ENCODE results near the gene PROB1.
A peak's percentile ranks its signal among the peaks of the same experiment; 100 is the strongest.

The PROB1 gene

GRCh38 chr5:139403418-139403786, 8.5 kb upstream of the PROB1 start:
- Histone ChIP-seq H3K27ac (ENCODE audit: low read depth, low read length) (peak overlapping the region; percentile 90), H3K79me2 (ENCODE audit: control insufficient read depth, insufficient read depth, low read length, unreplicated experiment) (no peaks in the 10 kb centered on the region), H3K27me3 (ENCODE audit: insufficient read depth, low read length) (no peaks in the 10 kb centered on the region), H3K36me3 (ENCODE audit: insufficient read depth, low read length) (no peaks in the 10 kb centered on the region), H3K4me1 (ENCODE audit: control insufficient read depth, insufficient read depth, low read length, unreplicated experiment) (peaks cover 11% of the 10 kb centered on the region), H3K4me3 (ENCODE audit: low read depth, low read length) (peak overlapping the region; percentile 75), H2AFZ (ENCODE audit: low read length, unreplicated experiment) (peak overlapping the region; percentile 80)

- Histone ChIP-seq H3K36me3 (ENCODE audit: insufficient read depth, low read length) (no peaks in the 10 kb centered on the region), H3K4me3 (ENCODE audit: low read depth, low read length) (peak overlapping the region; percentile 75), H3K79me2 (ENCODE audit: control insufficient read depth, insufficient read depth, low read length, unreplicated experiment) (no peaks in the 10 kb centered on the region), H3K27ac (ENCODE audit: low read depth, low read length) (no peak overlapping the region), H2AFZ (ENCODE audit: low read length, unreplicated experiment) (no peak overlapping the region), H3K4me1 (ENCODE audit: control insufficient read depth, insufficient read depth, low read length, unreplicated experiment) (peaks cover 11% of the 10 kb centered on the region), H3K27me3 (ENCODE audit: insufficient read depth, low read length) (no peaks in the 10 kb centered on the region)
Measured at GRCh38 chr5:139402561-139403158, 7.8 kb upstream of the PROB1 start.

- H3K27me3 ChIP-seq (ENCODE audit: insufficient read depth, low read length), result no peaks in the 10 kb centered on the region
- peaks cover 11% of the 10 kb centered on the region for H3K4me1 ChIP-seq (ENCODE audit: control insufficient read depth, insufficient read depth, low read length, unreplicated experiment)
- H2AFZ ChIP-seq (ENCODE audit: low read length, unreplicated experiment), result no peak overlapping the region
- no peak overlapping the region for H3K27ac ChIP-seq (ENCODE audit: low read depth, low read length)
- H3K4me3 ChIP-seq (ENCODE audit: low read depth, low read length), result no peak overlapping the region
- no peaks in the 10 kb centered on the region for H3K79me2 ChIP-seq (ENCODE audit: control insufficient read depth, insufficient read depth, low read length, unreplicated experiment)
- H3K36me3 ChIP-seq (ENCODE audit: insufficient read depth, low read length), result no peaks in the 10 kb centered on the region
Measured at GRCh38 chr5:139401546-139401945, 6.6 kb upstream of the PROB1 start.

- Histone ChIP-seq H3K36me3 (ENCODE audit: insufficient read depth, low read length) (no peaks in the 10 kb centered on the region), H2AFZ (ENCODE audit: low read length, unreplicated experiment) (no peak overlapping the region), H3K4me3 (ENCODE audit: low read depth, low read length) (no peak overlapping the region), H3K27ac (ENCODE audit: low read depth, low read length) (no peak overlapping the region), H3K4me1 (ENCODE audit: control insufficient read depth, insufficient read depth, low read length, unreplicated experiment) (peaks cover 11% of the 10 kb centered on the region), H3K27me3 (ENCODE audit: insufficient read depth, low read length) (no peaks in the 10 kb centered on the region), H3K79me2 (ENCODE audit: control insufficient read depth, insufficient read depth, low read length, unreplicated experiment) (no peaks in the 10 kb centered on the region)
Measured at GRCh38 chr5:139399501-139400121, 4.7 kb upstream of the PROB1 start.

- Histone ChIP-seq H3K79me2 (ENCODE audit: control insufficient read depth, insufficient read depth, low read length, unreplicated experiment) (no peaks in the 10 kb centered on the region), H3K27me3 (ENCODE audit: insufficient read depth, low read length) (peaks cover 8% of the 10 kb centered on the region; the same call in 1 of the 2 replicates), H3K36me3 (ENCODE audit: insufficient read depth, low read length) (no peaks in the 10 kb centered on the region), H3K4me3 (ENCODE audit: low read depth, low read length) (no peak overlapping the region), H2AFZ (ENCODE audit: low read length, unreplicated experiment) (no peak overlapping the region), H3K27ac (ENCODE audit: low read depth, low read length) (no peak overlapping the region), H3K4me1 (ENCODE audit: control insufficient read depth, insufficient read depth, low read length, unreplicated experiment) (peaks cover 3% of the 10 kb centered on the region)
Measured at GRCh38 chr5:139397921-139398320, 3.0 kb upstream of the PROB1 start.

- H3K79me2 ChIP-seq (ENCODE audit: control insufficient read depth, insufficient read depth, low read length, unreplicated experiment), result no peaks in the 10 kb centered on the region
Measured at GRCh38 chr5:139396691-139397090, 1.8 kb upstream of the PROB1 start.

GRCh38 chr5:139395844-139396640, 1.1 kb upstream of the PROB1 start:
- Histone ChIP-seq H3K27me3 (ENCODE audit: insufficient read depth, low read length) (peaks cover 8% of the 10 kb centered on the region; the same call in 1 of the 2 replicates), H3K36me3 (ENCODE audit: insufficient read depth, low read length) (no peaks in the 10 kb centered on the region), H3K27ac (ENCODE audit: low read depth, low read length) (no peak overlapping the region), H3K4me1 (ENCODE audit: control insufficient read depth, insufficient read depth, low read length, unreplicated experiment) (peaks cover 10% of the 10 kb centered on the region), H2AFZ (ENCODE audit: low read length, unreplicated experiment) (no peak overlapping the region), H3K79me2 (ENCODE audit: control insufficient read depth, insufficient read depth, low read length, unreplicated experiment) (no peaks in the 10 kb centered on the region), H3K4me3 (ENCODE audit: low read depth, low read length) (no peak overlapping the region)

More at GRCh38 chr5:139396691-139397090, 1.8 kb upstream of the PROB1 start:
- Histone ChIP-seq H3K4me3 (ENCODE audit: low read depth, low read length) (no peak overlapping the region), H3K4me1 (ENCODE audit: control insufficient read depth, insufficient read depth, low read length, unreplicated experiment) (peaks cover 4% of the 10 kb centered on the region), H3K36me3 (ENCODE audit: insufficient read depth, low read length) (no peaks in the 10 kb centered on the region), H2AFZ (ENCODE audit: low read length, unreplicated experiment) (no peak overlapping the region), H3K27ac (ENCODE audit: low read depth, low read length) (no peak overlapping the region), H3K27me3 (ENCODE audit: insufficient read depth, low read length) (peaks cover 8% of the 10 kb centered on the region; the same call in 1 of the 2 replicates)

- Histone ChIP-seq H2AFZ (ENCODE audit: low read length, unreplicated experiment) (peak overlapping the region; percentile 28), H3K79me2 (ENCODE audit: control insufficient read depth, insufficient read depth, low read length, unreplicated experiment) (no peaks in the 10 kb centered on the region), H3K27me3 (ENCODE audit: insufficient read depth, low read length) (peaks cover 8% of the 10 kb centered on the region; the same call in 1 of the 2 replicates), H3K4me3 (ENCODE audit: low read depth, low read length) (peak overlapping the region; percentile 77), H3K36me3 (ENCODE audit: insufficient read depth, low read length) (no peaks in the 10 kb centered on the region), H3K27ac (ENCODE audit: low read depth, low read length) (no peak overlapping the region), H3K4me1 (ENCODE audit: control insufficient read depth, insufficient read depth, low read length, unreplicated experiment) (peaks cover 14% of the 10 kb centered on the region)
Measured at GRCh38 chr5:139394123-139394653, 716 bp downstream of the PROB1 start.

- Histone ChIP-seq H3K4me3 (ENCODE audit: low read depth, low read length) (peak overlapping the region; percentile 77), H3K79me2 (ENCODE audit: control insufficient read depth, insufficient read depth, low read length, unreplicated experiment) (no peaks in the 10 kb centered on the region)
Measured at GRCh38 chr5:139393497-139394122, 1.3 kb downstream of the PROB1 start.

More at GRCh38 chr5:139393497-139394122, 1.3 kb downstream of the PROB1 start:
- Histone ChIP-seq H3K27ac (ENCODE audit: low read depth, low read length) (peak overlapping the region; percentile 18; the same call in 1 of the 2 replicates), H2AFZ (ENCODE audit: low read length, unreplicated experiment) (peak overlapping the region; percentile 65), H3K27me3 (ENCODE audit: insufficient read depth, low read length) (peaks cover 8% of the 10 kb centered on the region; the same call in 1 of the 2 replicates), H3K4me1 (ENCODE audit: control insufficient read depth, insufficient read depth, low read length, unreplicated experiment) (peaks cover 14% of the 10 kb centered on the region), H3K36me3 (ENCODE audit: insufficient read depth, low read length) (no peaks in the 10 kb centered on the region)
